GM18499 (cell line): Measurements from ENCODE around the gene BHLHE40.

Experiments
- ATAC-seq: cut with Tn5 transposase; IDR thresholded peaks from one replicate; pipeline ENCODE4 v1.9.1; 2021; ENCODE audit warnings: moderate number of reproducible peaks; ENCODE audit not compliant: insufficient read depth, unreplicated experiment

The BHLHE40 gene

DNA sequence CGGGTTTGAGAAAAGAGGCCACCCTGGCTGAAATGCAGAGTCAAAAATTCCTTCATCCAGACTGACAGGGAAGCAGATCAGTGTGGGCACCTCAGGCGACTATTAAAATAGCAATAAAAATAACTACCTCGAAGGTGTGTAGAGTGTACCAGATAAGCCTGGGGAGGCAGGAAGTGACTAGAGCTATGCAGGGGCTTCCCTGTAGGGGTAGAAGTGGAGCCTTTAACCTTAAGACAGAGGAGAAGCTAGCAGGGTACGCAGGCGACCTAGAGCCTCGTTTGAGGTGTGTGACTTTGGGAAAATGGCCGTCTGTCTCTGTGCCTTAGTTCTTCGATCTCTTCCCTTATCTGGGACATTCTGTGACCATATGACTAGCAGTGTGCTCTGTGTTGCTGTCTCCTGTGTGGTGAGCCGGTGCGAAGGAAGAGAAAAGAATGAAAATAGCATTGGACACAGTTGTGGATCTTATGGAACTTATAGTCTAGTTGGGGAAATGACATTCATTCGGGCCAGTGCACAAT, 17.6 kb downstream of the BHLHE40 start:
- ATAC-seq = no peak

DNA sequence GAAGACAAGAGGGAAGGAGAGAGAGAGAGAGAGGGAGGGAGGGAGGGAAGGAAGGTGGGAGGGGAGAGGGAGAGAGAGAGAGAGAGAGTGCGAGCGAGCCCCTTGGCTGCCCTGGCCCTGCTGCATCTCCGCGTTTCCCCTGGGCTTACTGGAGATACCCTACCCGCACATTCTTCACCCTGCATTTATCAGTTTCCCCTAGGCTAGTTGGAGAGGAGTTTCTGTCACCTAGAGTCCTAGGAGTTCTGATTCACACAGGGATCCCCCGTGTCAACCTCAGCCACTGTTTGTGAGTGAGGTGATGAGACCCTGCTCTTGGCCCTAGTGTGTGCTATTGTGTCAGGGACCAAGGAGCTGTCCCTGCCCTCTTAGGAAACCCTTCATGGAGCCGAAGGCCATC, 18.7 kb downstream of the BHLHE40 start:
- no peak for ATAC-seq

DNA sequence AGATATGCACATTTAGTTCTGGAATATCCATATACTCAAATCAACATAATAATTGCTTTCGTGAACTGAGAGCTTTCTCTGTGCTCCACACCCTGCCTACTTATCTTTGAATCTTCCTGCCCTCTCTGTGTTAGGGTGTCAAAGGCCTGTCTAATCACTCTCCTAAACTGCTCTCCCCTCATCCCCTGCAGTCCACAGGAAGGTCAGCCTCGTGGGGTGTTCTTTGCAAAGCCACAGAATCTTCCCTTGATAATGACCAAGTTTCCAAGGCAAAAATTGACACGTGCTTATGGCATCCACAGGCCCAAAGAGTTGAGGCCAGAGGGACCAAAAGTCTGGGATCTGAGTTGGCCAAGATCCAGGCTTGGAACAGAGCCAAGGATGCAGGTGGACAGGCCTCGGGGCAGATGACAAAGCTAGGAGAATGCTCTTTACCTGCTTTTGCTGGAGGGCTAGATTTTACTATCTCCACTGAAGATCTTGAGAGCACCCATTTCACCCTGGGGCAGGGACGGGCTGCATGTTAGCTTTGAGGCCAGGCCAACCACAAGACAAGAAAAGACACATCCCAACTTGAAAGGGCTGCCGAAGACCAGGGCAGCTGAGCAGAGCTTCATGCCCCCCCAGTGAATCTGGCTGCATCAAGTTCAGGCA, 20.4 kb downstream of the BHLHE40 start:
- no peak for ATAC-seq

DNA sequence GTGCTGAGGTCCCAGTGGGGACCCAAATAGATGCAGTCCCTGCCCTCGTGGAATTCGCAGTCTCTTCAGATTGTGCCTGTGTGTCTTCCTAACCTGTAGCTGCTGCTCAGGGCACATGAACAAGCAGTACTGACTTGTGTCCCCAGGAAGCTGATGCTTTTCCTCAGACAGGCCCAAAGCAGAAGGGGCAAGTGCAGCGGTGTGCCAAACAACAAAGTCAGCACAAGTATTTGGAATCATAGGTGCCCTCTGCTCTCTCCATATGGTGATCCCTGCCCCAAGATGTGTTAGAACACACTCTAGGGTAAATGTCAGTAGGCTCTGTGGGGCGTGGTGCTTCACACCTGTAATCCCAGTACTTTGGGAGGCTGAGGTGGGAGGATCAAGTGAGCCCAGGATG, 21.9 kb downstream of the BHLHE40 start:
- no peak for ATAC-seq

DNA sequence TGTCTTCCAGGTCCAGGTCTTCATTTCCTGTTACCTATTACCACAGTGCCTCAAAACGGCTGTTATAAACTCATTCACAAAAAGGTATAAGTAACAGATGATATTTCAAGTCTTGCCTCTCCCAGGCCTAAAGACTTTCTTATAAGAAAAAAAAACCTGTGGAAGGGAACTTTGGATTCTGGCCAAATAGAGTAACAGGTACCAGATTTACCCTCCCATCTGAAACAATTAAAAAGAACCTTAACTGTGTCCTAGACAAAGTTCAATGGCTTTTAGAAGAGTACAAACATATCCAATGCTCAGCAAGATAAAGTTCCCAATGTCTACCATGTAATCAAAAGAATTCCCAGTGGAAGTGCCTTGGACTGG, 22.6 kb downstream of the BHLHE40 start:
- no peak for ATAC-seq

DNA sequence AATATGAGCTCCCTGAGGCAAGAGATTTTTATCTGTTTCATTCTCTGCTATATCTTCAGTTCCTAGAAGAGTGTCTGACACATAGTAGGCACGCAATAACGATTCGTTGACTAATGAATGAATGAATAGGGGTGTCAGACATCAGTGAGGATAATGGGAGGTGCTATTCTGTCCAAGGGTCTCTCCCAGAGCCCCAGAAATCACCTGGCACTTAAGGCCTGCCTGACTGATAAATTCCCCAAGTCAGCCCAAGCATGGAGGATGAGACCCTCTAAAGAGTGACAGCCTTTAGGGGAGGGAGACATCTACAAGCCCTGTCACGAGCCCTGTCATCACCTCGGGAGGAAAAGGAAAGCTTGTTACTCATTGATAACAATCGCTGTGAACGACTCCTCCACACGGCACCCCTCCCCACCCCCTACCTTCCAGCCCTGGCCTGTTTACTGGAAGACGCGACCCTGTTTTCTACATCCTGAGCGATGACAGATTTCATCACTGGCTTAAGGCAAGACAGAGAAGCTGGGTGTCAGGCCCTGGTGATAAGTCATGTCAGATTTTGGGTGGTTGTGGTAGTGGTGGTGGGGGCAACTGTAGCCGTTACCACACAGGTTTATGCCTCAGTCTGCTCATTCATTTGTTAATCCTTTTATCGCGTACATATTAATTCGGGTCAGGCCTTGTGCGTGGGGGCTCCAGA, 23.1 kb downstream of the BHLHE40 start:
- no peak for ATAC-seq

DNA sequence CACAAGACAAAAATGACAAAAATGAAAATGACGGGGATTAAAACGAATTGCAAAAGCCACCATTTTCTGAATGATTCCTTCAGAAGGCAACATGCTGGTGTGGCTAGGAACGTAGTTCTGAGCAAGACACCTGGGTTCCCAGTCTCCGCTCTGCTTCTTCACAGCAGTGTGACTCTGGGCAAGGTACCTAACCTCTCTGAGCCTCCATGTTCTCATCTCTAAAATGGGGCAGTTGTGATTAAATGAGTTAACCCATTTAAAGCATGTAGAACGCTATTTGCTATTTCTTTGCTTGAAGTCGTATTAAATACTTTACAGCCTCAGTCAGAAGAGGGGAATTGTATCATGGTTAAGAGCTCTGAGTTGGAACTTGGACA, 23.6 kb downstream of the BHLHE40 start:
- ATAC-seq = no peak

DNA sequence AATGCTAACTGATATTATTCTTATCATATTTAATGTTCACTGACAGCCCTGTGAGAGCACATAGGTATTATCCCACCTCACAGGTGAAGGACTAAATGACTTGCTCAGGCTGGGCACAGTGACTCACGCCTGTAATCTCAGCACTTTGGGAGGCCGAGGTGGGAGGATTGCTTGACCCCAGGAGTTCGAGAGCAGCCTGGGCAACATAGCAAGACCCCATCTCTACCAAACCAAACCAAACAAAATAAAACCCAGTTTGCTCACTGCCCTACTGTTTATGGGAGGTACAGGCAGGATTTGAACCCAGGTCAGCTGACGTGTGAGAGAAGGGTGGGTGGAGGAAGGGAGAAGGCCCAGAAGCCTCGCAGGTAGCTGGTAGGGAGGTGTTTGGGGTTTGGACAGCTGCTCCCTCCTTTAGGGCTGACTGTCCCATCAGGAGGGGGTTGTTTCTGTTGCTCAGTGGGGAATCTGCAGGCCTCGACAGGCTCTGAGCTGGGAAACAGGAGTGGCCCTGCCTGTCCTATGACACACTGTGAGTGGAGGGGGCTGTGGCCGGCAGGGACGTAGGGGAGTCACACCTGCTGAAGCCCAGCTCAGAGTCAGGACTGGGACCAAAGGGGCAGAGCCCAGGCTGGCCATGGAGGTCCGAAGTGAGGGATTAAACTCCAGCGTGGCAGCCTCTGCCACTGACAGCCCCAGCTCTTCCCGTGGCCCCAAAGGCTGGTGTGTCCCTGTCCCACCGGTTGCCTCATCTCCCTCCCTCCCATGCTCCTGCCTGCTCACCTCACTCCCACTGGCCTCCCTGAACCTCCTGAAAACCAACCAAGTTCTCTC, 25.3 kb downstream of the BHLHE40 start:
- no peak for ATAC-seq

DNA sequence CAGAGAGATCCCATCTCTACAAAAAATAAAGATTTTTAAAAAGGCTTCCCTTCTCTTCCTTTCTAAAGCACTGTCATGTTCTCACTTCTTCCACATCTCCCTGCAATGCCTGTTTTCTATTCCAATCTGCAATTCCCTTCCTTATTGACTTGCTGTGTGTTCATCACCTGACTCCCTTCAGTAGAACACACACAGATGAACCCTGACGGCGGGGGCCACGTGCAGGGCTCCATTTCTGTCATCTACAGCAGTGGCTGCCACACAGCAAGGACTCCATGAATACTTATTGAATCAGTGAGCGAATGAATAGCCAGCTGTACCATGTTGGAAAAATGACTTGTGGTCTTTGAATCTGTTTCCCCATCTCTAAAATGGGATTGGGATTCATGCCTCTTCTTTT, 26.1 kb downstream of the BHLHE40 start:
- ATAC-seq = no peak

DNA sequence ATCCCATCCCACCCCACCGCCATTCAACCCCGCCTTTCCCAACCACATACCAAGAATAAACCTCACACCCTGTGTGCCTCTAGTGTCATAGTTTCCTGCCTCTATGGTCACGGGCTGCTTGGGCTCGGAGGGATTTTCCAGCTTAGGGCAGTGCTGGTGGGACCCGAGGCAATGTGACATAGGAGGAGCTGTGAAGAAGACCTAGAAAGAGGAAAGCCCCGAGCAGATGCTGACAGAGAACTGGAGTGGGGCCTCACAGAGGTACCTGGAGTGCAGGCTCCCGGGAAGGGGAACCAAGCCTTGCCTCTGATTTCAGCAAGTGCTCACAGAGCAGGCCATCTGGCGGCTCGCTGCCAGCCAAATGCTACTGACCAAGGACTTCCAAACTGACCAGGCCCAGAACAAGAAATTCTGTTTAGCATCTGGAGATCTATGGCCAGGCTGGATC, 27.5 kb downstream of the BHLHE40 start:
- peak; percentile 64 for ATAC-seq

DNA sequence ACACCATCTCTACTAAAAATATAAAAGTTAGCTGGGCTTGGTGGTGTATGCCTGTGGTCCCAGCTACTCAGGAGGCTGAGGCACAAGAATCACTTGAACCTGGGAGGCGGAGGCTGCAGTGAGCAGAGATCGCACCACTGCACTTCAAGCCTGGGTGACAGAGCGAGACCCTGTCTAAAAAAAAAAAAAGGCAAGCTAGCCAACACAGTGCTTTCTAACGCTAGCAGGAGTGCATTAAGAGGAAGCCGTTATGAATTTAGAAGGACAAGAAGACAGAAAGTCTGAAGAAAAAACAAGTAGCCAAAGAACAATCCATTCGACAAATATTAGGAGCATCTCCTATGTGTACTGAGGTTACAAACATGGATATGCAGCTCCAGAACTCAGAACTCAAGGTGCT, 28.6 kb downstream of the BHLHE40 start:
- ATAC-seq = no peak

DNA sequence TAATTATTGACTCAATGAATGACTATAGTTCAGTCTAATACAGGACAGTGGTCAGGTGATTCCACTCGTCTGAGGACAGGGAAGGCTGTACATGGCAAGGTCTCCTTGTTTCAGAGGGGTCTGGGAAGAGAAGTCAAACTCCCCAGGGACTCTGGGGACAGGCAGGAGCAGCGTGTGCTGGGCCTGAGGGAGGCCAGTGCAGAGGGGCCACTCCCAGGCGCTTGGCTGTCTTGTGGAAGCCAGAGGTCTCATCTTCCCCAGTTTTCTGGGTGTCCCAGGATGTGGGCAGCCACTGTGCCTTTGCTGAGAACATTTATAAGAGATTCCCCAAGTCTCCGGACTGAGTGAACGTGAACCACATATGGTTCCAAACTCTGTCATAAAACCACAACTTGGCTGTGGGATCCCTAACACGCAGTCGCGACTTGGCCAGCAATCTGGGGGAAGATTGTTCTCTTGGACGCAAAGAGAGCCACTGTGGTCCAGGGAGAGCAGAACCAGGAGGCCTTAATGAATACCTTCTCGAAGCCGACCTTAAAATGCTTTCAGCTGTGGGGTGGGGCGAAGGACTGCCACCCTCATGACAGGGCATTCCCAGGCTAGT, 30.4 kb downstream of the BHLHE40 start:
- no peak for ATAC-seq

DNA sequence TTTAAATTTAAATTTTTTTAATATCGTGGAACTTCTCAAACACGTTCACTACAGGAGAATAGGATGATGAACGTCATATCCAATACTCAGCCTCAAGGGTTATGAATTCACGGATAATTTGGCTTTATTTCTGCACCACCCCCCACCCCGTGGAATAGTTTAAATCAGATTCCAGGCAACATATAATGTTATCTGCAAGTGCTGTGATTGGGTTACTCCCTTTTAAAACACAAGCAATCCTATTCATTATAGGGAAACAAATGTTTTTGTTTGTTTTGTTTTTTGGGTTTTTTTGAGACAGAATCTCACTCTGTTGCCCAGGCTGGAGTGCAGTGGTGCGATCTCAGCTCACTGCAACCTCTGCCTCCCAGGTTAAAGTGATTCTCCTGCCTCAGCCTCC, 30.9 kb downstream of the BHLHE40 start:
- no peak for ATAC-seq

DNA sequence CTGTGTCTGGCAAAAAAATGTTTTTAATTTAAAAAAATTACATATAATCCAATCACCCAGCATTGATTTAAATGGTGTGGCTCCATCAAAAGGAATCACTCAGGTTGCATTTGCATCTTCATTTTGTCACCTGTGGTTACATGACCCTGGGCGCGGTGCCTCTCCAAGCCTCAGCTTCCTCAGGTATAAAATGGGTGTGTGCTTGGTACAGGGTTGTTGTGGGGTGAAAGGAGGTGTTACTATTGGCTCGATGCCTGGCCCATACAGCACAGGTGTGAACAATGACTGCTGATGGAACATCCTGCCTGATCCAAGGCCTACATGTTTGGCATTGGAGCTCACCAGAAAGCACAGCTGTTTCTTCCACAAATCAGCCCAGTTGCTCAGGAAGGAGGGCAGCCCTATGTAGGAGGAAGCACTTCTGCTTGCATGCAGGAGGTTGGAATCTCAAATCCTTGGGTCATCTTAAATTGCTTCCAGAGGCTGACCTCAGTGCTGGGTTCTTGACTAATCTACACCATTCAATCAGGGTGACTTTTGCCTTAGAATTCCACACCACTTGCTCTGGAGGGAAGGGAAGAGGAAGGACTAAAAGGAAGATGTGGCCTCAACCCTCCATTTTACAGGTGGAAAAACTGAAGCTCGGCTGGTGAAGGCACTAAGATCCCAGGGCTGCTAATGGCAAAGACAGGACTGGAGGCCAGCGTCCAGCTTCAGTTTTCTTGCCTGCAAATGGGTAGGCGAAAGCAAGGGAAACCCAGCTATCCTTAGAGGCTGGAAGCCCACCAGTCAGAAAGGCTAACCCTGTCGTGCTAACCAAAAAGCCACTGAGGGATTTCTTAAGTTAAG, 31.7 kb downstream of the BHLHE40 start:
- no peak for ATAC-seq

DNA sequence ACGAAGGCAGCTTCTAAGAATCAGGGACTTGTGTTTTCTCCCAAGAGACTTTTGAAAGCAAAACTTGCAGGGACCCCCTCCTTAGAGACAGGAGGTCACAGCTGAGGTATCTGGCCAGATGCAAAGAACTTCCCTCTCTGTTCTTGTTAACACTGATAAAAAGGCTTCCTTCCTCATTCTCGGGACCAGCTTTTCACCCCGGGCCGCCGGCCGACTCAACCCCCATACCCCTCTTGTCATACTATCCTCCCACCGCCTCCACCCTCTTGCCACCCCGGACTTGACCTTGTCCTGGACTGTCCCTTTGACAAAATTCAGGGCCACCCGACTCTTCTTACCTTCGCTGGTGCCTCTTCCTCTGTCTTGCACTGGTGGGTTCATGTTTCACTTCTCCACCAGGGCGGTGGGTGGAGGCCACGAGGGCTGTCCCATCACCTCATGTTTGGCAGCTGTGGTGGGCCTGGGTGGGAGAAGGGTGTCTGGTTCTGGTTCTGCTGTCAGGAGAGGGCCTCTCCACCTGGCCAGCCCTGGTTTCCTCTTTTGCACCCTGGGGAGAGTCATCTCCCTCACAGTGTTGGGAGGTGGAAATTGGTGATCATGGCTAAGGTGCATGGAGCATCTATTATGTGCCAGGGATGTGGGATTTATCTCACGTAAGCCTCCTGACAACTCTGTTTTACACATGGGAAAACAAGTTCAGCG, 32.5 kb downstream of the BHLHE40 start:
- ATAC-seq = peak; percentile 39

DNA sequence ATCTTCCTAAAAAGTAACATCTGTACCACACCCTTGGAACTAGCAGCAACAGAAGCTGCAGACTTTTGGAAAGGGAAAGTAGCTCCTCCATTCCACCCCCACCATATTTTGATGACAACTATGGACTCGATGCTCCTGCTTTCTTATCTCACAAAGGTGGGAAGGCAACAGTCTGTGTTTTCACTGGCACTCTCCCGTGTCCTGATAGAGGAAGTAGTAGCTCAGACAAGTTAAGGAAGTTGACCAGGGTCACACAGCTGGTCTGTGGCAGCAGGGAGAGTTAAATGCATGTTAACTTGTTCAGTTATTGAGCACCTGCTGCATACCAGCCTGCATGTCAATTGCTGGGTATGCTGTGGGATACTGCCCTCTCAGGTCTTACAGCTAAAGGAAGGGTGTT, 33.1 kb downstream of the BHLHE40 start:
- no peak for ATAC-seq

DNA sequence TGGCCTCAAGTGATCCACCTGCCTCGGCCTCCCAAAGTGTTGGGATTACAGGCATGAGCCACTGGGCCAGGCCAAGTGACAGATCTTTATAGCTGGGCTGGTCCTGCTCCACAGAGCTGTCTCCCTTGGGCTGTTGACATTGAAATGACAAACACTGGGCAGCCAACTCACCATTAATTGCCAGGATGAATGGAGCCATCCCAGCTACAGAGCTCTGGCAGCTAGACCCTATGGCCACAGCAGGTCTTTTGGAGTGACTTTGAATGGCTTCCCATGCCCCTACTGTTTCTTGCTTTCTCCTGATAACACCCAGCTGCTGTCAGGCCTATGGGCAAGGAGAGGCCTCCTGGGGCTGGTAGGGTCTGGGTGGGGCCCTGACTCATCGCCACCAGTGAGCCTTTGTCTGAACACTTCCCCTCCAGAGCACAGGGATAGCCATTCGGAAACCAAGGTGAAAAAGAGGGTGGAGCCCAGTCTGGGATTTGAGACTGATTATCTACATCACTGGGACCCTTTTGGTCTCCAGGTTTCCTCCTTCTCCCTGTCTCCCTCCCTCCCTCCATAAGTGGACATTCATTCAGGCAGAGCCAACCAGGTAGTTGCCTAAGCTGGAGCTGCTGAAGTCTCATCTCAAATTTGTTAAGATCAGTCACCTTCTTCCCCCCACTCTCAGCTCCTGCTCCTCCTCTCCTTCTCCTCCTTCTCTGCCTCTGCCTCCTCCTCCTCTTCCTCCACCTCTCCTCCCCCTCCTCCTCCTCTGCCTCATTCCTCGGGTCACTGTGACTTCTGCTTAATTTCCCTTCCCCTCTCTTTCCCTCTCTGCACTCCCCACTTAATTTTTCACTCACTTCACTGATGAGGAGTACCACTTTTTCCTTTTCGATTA, 34.0 kb downstream of the BHLHE40 start:
- ATAC-seq = no peak

DNA sequence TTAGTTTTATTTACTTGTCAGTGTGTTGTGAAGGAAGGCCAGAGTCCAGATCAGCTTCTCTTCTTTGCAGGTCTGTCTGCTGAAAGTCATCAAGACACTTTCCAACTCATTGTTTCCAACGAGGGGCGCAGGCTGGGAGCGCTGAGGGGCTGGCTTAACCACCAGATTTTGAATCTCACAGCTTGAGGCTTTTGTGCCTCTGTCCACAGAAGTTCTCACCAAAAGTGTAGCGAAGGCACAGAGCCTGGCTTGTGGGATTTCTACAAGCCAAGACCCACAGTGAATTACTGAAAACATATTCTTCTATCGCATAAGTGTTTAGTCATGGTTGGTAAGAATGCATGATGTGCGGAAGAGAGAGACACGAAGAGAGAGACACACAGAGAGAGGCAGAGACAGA, 35.2 kb downstream of the BHLHE40 start:
- ATAC-seq = no peak
